T-helper 22 cell (primary cell): ENCODE data around the gene EFTUD2.

ENCODE experiments used
- DNase-seq: peaks from one replicate; pipeline ENCODE4 v3.0.0-alpha.2; 2020; ENCODE audit warnings: low read depth

The EFTUD2 gene

GRCh38 chr17:44887971-44888954, 11.0 kb downstream of the EFTUD2 start:
- DNase-seq = no peak

DNA sequence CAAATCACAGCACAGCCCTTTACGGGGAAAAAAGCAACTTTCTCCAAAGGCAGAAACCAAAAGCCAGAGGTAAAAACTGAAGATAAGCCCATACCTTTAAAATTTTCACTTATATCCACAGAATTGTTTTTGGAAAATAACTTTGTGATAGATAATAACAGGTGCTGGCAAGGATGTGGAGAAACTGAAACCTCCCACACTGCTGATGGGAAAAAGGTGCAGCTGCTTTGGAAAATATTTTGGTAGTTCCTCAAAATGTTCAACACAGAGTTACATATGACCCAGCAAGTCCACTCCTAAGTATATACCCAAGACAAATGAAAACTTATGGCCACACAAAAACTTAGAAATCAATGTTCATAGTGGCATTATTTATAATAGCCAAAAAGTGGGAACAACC, 12.2 kb downstream of the EFTUD2 start:
- no peak for DNase-seq

GRCh38 chr17:44884941-44885340, 14.3 kb downstream of the EFTUD2 start:
- no peak for DNase-seq

- DNase-seq = no peak
Observed at GRCh38 chr17:44881145-44881544, 18.1 kb downstream of the EFTUD2 start.

DNA sequence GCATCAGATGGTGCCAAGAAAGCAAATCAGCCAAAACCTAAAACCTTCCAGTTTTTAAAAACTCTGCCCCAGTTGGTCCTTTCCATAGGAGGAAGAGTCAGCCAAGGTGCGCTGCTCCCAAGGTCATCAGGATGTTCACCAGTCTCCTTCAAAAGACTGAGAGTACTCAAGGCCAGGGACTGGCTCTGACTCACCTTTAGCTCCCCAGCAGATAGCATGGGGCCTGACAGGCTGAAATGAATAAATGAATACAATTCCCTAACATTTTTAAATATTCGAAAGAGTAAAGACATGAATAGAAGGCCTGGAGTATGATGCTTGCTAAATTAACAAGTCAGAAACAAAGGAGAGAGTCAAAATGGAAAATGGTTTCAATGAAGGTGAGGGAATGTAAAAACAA, 19.2 kb downstream of the EFTUD2 start:
- no peak for DNase-seq

- DNase-seq = no peak
Observed at GRCh38 chr17:44879376-44879775, 19.9 kb downstream of the EFTUD2 start.

DNA sequence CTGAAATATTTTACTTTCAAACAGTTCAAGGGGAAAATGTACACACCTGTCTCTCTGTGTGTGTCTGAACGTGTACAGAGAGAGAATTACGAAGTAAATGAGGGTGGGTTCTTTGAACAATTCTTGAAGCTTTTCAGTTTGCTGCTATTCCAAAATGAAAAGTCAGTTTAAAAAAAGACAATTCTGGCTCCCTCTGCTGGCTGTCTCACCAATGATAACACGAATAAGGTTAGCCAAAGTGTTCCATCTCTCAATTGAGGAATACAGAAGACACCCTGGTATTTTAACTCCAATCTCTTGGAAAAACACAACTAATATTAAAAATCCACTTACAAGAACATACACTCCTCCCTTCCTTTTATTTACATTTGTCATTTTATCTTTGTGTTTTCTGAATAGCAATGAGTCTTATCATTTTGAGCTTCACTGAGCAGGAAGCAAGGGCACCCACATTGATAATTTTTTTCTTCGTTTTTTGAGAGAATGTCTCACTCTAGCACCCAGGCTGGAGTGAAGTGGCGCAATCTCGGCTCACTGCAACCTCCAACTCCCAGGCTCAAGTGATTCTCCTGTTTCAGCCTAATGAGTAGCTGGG, 20.5 kb downstream of the EFTUD2 start:
- no peak for DNase-seq

DNA sequence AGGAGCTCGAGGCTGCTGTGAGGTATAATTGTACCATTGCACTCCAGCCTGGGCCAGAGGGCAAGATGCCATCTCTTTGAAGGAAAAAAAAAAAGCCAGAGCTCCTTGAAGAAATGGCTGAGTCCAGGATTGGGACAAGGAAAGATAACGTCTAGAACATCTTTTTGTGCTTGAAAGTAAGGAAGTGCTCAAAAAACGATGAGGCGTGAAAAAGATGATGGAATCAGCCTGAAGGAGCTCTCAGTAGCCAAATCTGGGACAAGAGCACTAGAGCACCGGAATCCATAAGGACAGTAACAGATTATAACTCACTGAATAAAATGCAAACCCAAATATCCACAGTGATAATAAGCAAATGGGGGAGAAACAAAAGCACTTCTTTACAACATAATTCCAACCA, 22.1 kb downstream of the EFTUD2 start:
- no peak for DNase-seq

- DNase-seq = no peak
Observed at GRCh38 chr17:44875761-44876160, 23.5 kb downstream of the EFTUD2 start.

DNA sequence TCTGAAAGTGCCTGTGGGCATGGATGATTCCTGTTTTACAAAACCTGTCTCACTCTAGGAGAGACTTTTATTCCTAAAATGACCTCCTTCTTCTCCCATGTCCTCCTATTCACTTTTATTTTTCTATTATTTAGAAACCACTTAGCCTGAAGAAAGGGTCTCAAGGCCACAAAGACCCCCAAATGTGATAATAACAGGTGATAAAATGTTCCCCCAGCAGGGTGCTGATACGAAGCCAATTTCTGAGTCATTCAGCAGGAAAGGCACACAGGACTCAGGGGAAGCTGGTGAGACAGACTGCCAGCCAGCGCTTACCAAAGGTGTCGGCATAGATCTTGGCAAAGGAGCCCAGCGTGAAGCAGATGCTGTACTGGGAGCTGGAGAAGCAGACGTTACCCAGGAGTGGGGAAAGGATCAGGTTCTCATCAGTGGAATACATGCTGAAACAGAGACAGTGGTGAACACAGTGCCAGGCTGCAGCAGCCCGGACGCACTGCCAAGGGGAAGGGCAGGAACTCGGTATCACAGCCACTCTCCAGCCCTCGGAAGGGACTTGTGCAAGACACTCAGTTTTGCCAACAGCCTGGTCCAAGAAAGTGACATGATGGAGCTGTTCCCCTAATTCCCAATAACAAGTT, 27.0 kb downstream of the EFTUD2 start:
- no peak for DNase-seq

- DNase-seq = no peak
Observed at GRCh38 chr17:44871556-44871955, 27.7 kb downstream of the EFTUD2 start.

DNA sequence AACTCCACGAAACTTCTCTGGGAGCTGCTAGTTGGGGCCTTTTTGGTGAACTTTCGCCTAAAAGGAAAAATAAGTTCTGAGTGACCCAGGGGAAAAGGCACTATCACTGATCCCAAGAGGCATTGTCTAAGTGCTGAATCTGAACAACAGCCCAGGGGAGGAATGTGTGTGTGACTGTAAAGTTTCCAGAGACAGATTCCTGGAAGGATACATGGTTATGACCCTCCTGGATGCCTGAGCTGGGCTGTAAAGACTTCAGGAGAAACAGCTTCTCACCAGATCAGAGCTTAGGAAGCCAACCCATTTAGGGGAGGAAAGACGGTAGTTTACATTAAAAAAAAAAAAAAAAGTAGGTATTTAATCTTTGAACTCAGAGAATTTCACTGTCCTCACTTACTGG, 31.4 kb downstream of the EFTUD2 start:
- no peak for DNase-seq

- DNase-seq = no peak
Observed at GRCh38 chr17:44865931-44866330, 33.3 kb downstream of the EFTUD2 start.

DNA sequence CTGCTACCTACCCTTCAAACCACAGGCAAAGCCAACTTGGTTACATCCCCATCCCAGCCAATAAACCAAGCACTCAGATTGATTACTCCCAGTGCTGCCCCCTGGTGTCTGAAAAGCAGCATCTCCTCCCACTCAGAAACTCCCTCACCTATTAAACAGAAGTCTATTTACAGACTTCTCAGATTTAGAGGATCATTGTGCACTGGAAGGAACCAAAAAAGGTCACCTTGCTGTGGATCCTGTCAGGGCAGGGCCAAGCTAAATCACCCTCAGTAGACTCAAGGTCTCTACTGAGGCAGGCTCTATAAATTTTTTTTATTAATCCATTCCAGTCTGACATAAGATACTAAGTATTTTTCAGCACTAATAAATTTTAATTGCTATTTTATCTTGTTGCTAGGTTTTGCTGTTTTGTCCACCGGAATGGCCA, 34.0 kb downstream of the EFTUD2 start:
- DNase-seq = peak; percentile 31

DNA sequence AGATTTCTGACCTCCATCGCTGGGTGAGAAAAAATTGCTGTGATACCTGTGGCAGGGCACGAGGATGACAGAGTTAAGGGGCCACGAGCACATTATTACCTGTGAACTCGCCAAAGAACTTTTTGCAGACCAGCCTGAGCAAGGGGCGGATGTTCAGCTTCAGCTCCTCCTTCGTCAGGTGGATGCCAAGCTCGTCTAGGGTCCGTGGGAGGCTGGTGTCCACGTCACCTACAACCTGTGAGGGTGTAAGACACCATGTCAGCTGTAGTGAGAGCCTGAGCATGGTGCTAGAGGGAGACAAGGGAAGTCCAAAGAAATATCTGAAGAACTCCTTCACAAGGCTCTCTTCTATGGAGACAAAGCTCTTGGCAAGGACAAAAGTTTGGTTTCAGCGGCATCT, 34.4 kb downstream of the EFTUD2 start:
- no peak for DNase-seq

DNA sequence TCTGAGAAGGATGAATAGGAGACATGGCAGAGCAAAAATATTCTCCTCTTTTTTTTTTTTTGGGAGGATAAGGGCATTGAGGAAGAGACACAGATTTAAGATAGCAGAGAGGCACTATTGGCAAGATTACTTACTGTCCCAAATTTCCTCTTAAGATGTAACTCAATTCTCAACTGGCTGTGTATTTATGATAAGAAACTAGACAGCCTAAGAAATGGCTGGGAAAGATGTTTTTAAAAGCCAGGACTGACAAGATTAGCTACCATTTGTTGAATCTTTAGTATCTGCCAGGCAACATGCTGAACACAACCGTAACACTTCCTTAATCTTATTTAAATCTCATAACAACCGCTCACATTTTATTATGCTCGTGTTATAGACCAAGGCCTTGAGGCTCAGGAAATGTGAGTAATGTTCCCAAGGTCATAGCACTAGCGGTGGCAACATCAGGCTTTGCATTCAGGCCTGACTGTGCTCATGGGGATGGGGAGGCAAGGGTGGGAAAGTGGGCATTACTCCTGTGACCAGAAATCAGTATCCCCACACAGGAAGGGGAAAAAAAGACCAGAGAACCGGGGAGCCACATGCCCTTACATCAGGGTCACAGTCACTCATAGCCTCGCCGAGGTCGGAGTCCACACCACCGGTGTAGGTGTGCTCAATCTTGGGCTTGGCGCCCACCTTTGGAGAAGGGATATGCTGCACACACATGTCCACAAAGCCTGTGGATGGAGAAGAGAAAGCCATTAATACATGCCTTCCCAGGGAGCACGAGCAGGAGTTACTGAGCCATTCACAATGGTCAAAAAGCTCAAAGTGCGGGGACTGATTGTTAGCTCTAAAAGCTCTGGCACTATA, 36.0 kb downstream of the EFTUD2 start:
- no peak for DNase-seq

GRCh38 chr17:44862278-44862914, 36.8 kb downstream of the EFTUD2 start:
- no peak for DNase-seq

DNA sequence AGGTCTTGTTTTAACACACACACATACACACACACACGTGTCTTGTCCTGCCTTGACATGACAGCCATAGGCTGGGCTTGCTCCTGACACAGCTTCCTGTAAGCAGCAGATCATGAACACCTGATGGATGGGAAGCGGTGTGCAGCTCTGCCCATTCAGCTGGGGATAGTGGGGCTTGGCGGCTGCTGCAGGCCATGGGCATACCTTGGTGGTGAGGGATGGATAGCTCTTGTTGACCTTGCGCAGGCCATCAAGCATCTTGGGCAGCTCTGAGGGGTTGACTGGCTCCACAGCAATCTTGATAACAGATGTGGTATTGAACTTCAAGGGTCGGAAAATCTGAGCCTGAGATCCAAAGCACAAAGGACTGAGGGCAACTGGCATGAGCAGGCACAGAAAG, 39.5 kb downstream of the EFTUD2 start:
- no peak for DNase-seq

DNA sequence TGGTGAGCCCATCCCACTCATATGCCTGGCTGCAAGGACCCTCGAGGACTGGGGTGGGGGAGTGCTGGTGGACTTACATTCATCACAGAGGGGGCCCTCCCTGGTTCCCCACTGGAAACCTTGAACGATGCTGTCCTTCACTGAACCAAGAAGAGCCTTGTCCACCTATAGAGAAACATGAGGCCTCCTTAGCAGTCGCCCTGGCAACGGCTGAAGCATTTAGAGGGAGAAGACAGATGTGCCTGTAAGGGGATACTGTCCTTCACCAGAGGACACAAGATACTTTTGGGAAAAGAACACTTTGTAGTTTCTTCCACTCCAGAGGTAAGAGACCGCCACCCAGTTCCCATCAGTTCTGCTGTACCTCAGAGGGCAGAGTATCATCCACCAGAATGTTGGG, 45.1 kb downstream of the EFTUD2 start:
- DNase-seq = no peak

DNA sequence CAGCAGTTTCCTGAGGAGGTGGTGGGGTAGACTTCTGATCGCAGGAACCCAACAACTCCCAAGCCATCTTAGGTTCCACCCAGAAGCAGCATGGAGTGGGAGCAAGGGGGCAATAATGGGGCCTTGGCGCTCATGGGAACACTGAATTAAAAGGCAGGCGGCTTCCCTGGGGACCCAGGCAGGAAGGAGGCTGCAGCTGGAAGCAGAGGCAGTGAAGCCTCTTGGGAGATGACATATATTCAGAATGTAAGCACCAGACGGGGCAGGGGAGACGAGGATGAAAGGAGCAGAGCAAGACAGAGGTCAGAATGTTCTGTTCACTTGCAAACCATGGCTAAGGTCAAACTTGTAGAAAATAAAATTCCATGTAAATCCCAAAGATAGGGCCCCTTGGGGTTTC, 48.6 kb downstream of the EFTUD2 start:
- no peak for DNase-seq

- DNase-seq = no peak
Observed at GRCh38 chr17:44850025-44850424, 49.2 kb downstream of the EFTUD2 start.
